Neutrophil (primary cell): ENCODE data around the gene WIPF2.

Source experiments
- H3K27ac ChIP-seq: fragments of 200-600 bp; sonication (generic); 2 replicates; pipeline ENCODE4 v1.5.1; 2016; ENCODE audit warnings: mild to moderate bottlenecking, moderate library complexity
- H3K27me3 ChIP-seq: fragments of 200-600 bp; sonication (generic); 2 replicates; pipeline ENCODE4 v1.6.0; 2016; ENCODE audit warnings: mild to moderate bottlenecking
- H3K36me3 ChIP-seq: fragments of 200-600 bp; sonication (generic); 2 replicates; pipeline ENCODE4 v1.5.1; 2017
- H3K4me1 ChIP-seq, 2 experiments: fragments of 200-600 bp in 1 of 2; sonication (generic) in 1 of 2; 1 replicate in 1 of 2; 2 replicates in 1 of 2; pipeline versions ENCODE4 v1.5.1 to v1.6.1; 2013 to 2016; ENCODE audit warnings: low read depth in 1 of 2, low read length in 1 of 2, mild to moderate bottlenecking in 1 of 2, moderate library complexity in 1 of 2; ENCODE audit not compliant: control insufficient read depth in 1 of 2, insufficient read depth in 1 of 2
- H3K4me3 ChIP-seq, 2 experiments: fragments of 200-600 bp in 1 of 2; sonication (generic) in 1 of 2; 1 replicate in 1 of 2; 2 replicates in 1 of 2; pipeline ENCODE4 v1.5.1; 2013 to 2016; ENCODE audit warnings: low read depth in 1 of 2, low read length in 1 of 2, mild to moderate bottlenecking in 1 of 2, moderate library complexity in 1 of 2
- H3K9me3 ChIP-seq: fragments of 200-600 bp; sonication (generic); 2 replicates; pipeline ENCODE4 v1.5.1; 2016
- TF ChIP-seq, protein P1 (sequence below): fragments of 200-600 bp; sonication (generic); IDR thresholded peaks from 2 replicates; pipeline ENCODE4 v1.5.1; 2016; ENCODE audit warnings: antibody characterized with exemption

Gene WIPF2

DNA sequence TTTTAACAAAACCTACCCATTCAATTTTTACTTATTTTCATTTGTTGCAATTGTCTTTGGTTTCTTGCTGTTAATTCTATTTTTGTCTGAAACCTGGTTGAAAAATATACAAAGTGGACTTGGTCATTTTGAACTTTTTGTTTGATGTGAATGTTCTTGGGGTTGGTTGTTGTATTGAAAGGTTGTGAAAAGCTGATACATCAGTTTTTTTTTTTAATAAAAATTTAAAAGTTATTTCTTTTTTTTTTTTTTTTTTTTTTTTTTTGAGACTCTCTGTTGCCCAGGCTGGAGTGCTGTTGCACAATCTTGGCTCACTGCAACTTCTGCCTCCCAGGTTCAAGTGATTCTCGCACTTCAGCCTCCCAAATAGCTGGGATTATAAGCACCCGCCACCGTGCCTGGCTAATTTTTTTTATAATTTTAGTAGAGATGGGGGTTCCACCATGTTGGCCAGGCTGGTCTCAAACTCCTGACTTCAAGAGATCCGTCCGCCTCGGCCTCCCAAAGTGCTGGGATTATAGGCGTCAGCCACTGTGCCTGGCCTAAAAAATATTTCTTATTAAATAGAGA lies 28.9 kb downstream of the WIPF2 start:
- no peaks in the 10 kb centered on the region for H3K9me3 ChIP-seq
- no peak overlapping the region for H3K4me3 ChIP-seq
- no peaks in the 10 kb centered on the region for H3K27me3 ChIP-seq
- peaks cover 14% of the 10 kb centered on the region for H3K36me3 ChIP-seq
- TF ChIP-seq, protein P1, sequence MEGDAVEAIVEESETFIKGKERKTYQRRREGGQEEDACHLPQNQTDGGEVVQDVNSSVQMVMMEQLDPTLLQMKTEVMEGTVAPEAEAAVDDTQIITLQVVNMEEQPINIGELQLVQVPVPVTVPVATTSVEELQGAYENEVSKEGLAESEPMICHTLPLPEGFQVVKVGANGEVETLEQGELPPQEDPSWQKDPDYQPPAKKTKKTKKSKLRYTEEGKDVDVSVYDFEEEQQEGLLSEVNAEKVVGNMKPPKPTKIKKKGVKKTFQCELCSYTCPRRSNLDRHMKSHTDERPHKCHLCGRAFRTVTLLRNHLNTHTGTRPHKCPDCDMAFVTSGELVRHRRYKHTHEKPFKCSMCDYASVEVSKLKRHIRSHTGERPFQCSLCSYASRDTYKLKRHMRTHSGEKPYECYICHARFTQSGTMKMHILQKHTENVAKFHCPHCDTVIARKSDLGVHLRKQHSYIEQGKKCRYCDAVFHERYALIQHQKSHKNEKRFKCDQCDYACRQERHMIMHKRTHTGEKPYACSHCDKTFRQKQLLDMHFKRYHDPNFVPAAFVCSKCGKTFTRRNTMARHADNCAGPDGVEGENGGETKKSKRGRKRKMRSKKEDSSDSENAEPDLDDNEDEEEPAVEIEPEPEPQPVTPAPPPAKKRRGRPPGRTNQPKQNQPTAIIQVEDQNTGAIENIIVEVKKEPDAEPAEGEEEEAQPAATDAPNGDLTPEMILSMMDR: no peak
- H3K4me1 ChIP-seq: peaks cover 11 to 14% of the 10 kb centered on the region in 2 experiments
- peak overlapping the region; percentile 50 for H3K27ac ChIP-seq

DNA sequence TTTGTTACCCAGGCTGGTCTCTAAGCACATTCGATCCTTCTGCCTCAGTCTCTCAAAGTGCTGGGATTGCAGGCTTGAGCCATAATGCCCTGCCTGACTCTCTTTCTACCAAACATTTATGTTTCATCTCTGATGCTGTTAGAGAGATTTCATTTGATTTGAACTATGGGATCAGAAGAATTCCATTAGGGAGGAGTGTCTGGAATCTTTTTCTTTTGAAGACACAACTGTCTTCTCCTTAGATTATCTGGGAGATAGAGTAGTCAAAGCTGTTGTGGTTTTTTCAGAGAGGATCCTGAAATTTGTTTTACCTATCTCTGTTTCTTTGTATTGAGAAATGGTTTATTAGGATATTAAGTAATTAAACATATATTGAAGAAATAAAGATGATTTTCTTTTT lies 29.4 kb downstream of the WIPF2 start:
- Histone ChIP-seq H3K9me3 (no peaks in the 10 kb centered on the region), H3K27me3 (no peaks in the 10 kb centered on the region), H3K4me3 (no peak overlapping the region), H3K36me3 (peaks cover 14% of the 10 kb centered on the region), H3K27ac (peak overlapping the region; percentile 50), H3K4me1 (peaks cover 11 to 14% of the 10 kb centered on the region in 2 experiments)
- TF ChIP-seq, protein P1: no peak

DNA sequence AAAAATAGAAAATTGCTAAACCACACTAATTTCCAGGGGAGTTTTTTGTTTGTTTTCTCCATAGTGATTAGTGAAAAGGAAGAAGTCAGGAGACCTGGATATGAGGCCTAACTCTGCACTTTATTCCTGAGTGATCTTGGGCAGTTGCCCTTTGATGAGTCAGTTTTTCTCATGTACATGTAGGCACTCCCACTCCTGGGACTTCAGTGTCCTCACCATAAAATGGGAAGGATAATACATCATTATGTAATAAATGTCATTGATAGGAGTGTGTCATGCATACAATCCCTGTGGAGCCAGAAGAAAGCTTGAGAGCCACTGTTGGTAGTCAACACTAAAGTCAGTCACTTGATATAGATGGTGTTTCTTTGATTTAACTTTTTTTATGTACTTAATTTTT lies 32.5 kb downstream of the WIPF2 start:
- no peaks in the 10 kb centered on the region for H3K9me3 ChIP-seq
- no peak overlapping the region for H3K27ac ChIP-seq
- TF ChIP-seq, protein P1: no peak
- peaks cover 11 to 14% of the 10 kb centered on the region in 2 experiments for H3K4me1 ChIP-seq
- no peak overlapping the region for H3K4me3 ChIP-seq
- H3K27me3 ChIP-seq: no peaks in the 10 kb centered on the region
- H3K36me3 ChIP-seq: peaks cover 9% of the 10 kb centered on the region

DNA sequence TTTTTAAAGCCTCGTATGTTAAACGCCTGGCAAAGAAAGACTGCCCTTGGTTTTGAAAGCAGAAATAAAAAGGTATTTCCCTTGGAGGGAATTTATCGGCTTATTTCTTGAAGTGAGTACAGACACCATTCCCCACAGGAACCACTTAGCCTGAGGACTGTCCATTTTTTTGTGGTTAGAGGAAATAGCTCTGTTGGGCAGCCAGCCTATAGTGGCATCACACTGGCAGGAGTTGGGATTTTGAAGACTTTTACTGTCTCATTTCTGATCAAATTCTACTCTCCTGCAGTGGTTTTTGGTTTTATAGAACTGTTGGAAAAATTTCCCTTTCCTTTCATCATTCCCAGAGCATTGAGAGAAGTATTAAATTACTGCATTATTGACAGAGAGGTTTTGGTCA lies 34.5 kb downstream of the WIPF2 start:
- Histone ChIP-seq H3K4me3 (no peak overlapping the region), H3K4me1 (peaks cover 1 to 8% of the 10 kb centered on the region in 2 experiments), H3K9me3 (no peaks in the 10 kb centered on the region), H3K27me3 (no peaks in the 10 kb centered on the region), H3K27ac (no peak overlapping the region), H3K36me3 (peaks cover 26% of the 10 kb centered on the region)
- TF ChIP-seq, protein P1: no peak

DNA sequence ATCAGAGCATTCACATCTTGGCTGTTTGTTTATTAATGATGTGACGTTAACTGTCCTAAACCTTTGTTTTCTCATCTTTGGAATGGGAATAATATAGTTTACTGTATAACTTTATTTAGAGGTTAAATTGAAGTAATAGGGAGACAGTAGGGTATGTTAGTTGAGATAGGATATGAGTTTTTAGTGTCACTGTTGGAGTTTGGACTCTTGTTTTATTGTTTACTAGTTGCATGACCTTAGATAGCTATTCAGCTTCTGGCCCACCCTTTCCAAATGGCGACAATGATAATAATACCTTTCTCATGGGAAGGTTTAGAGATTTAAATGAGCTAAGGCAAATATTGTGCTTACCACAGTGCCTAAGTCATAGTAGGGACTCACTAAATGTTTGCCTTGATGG lies 40.4 kb downstream of the WIPF2 start:
- no peak overlapping the region for H3K4me3 ChIP-seq
- no peaks in the 10 kb centered on the region for H3K9me3 ChIP-seq
- no peak overlapping the region for H3K27ac ChIP-seq
- no peaks in the 10 kb centered on the region for H3K27me3 ChIP-seq
- peaks cover 83% of the 10 kb centered on the region for H3K36me3 ChIP-seq
- TF ChIP-seq, protein P1: no peak
- no peaks in the 10 kb centered on the region for H3K4me1 ChIP-seq
